Bone marrow (tissue), 2 donors: ENCODE measurements around the gene GABBR2.

ENCODE experiments used
- DNase-seq, 2 donors: peaks; one replicate each; lab custom pipeline; 2025; lab: John Stamatoyannopoulos, UW

Gene GABBR2

GRCh38 chr9:98634685-98635336 is 73.9 kb downstream of the GABBR2 start:
- DNase-seq, result no peak

- DNase-seq, result no peak
These were observed 75.9 kb downstream of the GABBR2 start for GRCh38 chr9:98632839-98633238.

- no peak for DNase-seq
These were observed 81.4 kb downstream of the GABBR2 start for GRCh38 chr9:98627296-98627695.

GRCh38 chr9:98625728-98626127 is 83.0 kb downstream of the GABBR2 start:
- no peak for DNase-seq

GRCh38 chr9:98619788-98620187 is 88.9 kb downstream of the GABBR2 start:
- DNase-seq, result no peak

- no peak for DNase-seq
These were observed 93.1 kb downstream of the GABBR2 start for GRCh38 chr9:98615633-98616032.

GRCh38 chr9:98614941-98615340 is 93.8 kb downstream of the GABBR2 start:
- no peak for DNase-seq

GRCh38 chr9:98612061-98612752 is 96.5 kb downstream of the GABBR2 start:
- DNase-seq, result no peak

- DNase-seq, result no peak
These were observed 97.4 kb downstream of the GABBR2 start for GRCh38 chr9:98611319-98611718.

GRCh38 chr9:98610711-98611110 is 98.0 kb downstream of the GABBR2 start:
- DNase-seq, result no peak

- no peak for DNase-seq
These were observed 98.5 kb downstream of the GABBR2 start for GRCh38 chr9:98610211-98610610.

GRCh38 chr9:98609646-98610045 is 99.1 kb downstream of the GABBR2 start:
- no peak for DNase-seq

- no peak for DNase-seq
These were observed 100.9 kb downstream of the GABBR2 start for GRCh38 chr9:98607787-98608186.

GRCh38 chr9:98607152-98607551 is 101.6 kb downstream of the GABBR2 start:
- DNase-seq, result no peak

GRCh38 chr9:98606730-98607129 is 102.0 kb downstream of the GABBR2 start:
- DNase-seq, result no peak

GRCh38 chr9:98605116-98605515 is 103.6 kb downstream of the GABBR2 start:
- no peak for DNase-seq

GRCh38 chr9:98603821-98604383 is 104.8 kb downstream of the GABBR2 start:
- no peak for DNase-seq

GRCh38 chr9:98602839-98603500 is 105.8 kb downstream of the GABBR2 start:
- no peak for DNase-seq

GRCh38 chr9:98600631-98601030 is 108.1 kb downstream of the GABBR2 start:
- no peak for DNase-seq

GRCh38 chr9:98599566-98600216 is 109.0 kb downstream of the GABBR2 start:
- DNase-seq, result no peak

- no peak for DNase-seq
These were observed 109.9 kb downstream of the GABBR2 start for GRCh38 chr9:98598861-98599260.

GRCh38 chr9:98597236-98597771 is 111.4 kb downstream of the GABBR2 start:
- DNase-seq, result no peak
